Neural cell (in vitro differentiated cells): ENCODE results near the gene LSM12.

ENCODE experiments used
- CTCF ChIP-seq: fragments of 450-650 bp; IDR thresholded peaks from 2 replicates; pipeline ENCODE4 v1.5.1; 2014; ENCODE audit warnings: antibody characterized with exemption, mild to moderate bottlenecking, moderate library complexity; ENCODE audit not compliant: poor library complexity, severe bottlenecking
- EP300 ChIP-seq: fragments of 450-650 bp; conservative IDR thresholded peaks from 2 replicates; pipeline ENCODE4 v1.6.1; 2014; ENCODE audit warnings: antibody characterized with exemption, mild to moderate bottlenecking, moderate library complexity; ENCODE audit not compliant: poor library complexity, severe bottlenecking
- EZH2 ChIP-seq: fragments of 200-600, 300-800 bp; shearing (Covaris generic), sonication (generic); IDR thresholded peaks from 2 replicates; pipeline ENCODE4 v1.6.1; 2014; ENCODE audit warnings: antibody characterized with exemption, low read length, borderline replicate concordance, mild to moderate bottlenecking; ENCODE audit not compliant: insufficient read depth, poor library complexity, severe bottlenecking

- TF ChIP-seq EP300, result no peak
- no peak for TF ChIP-seq CTCF
- no peak for TF ChIP-seq EZH2
Measured at GRCh38 chr17:44000141-44000860, 66.2 kb downstream of the LSM12 start.
